BLaER1 (cell line): ENCODE data around the gene LRCH2.
"Not testable (repeated sequence)": the region's sequence is repeated elsewhere in the genome, so short reads cannot be mapped to it uniquely, and the experiment has no call there.

Source experiments
- H3K27ac ChIP-seq: shearing (Covaris generic); formaldehyde crosslinking; 2 replicates; pipeline ENCODE4 v1.8.1; 2022
- H3K27me3 ChIP-seq: shearing (Covaris generic); formaldehyde crosslinking; 2 replicates; pipeline ENCODE4 v1.8.1; 2022
- H3K36me3 ChIP-seq: shearing (Covaris generic); formaldehyde crosslinking; 2 replicates; pipeline ENCODE4 v1.8.1; 2022
- H3K4me1 ChIP-seq: shearing (Covaris generic); formaldehyde crosslinking; 2 replicates; pipeline ENCODE4 v1.8.1; 2022
- H3K4me2 ChIP-seq: shearing (Covaris generic); formaldehyde crosslinking; 2 replicates; pipeline ENCODE4 v1.8.1; 2022
- H3K4me3 ChIP-seq: shearing (Covaris generic); formaldehyde crosslinking; 2 replicates; pipeline ENCODE4 v1.8.1; 2022
- H3K9ac ChIP-seq: shearing (Covaris generic); formaldehyde crosslinking; 2 replicates; pipeline ENCODE4 v1.8.1; 2022
- H3K9me3 ChIP-seq: shearing (Covaris generic); formaldehyde crosslinking; 2 replicates; pipeline ENCODE4 v1.8.1; 2022
- H4K20me1 ChIP-seq: shearing (Covaris generic); formaldehyde crosslinking; 2 replicates; pipeline ENCODE4 v1.8.1; 2022
- Cebpa-rat ChIP-seq: shearing (Covaris generic); IDR thresholded peaks from 2 replicates; pipeline ENCODE4 v1.8.1; 2022

Gene LRCH2

GRCh38 chrX:115214605-115215004 lies 19.3 kb downstream of the LRCH2 start:
- no peaks in the 10 kb centered on the region for H3K36me3 ChIP-seq
- no peak overlapping the region for H3K9ac ChIP-seq
- peaks cover 5% of the 10 kb centered on the region; the same call in 1 of the 2 replicates for H3K9me3 ChIP-seq
- H4K20me1 ChIP-seq, result no peaks in the 10 kb centered on the region; the same call in 1 of the 2 replicates
- no peak overlapping the region for H3K4me2 ChIP-seq
- no peak for TF ChIP-seq Cebpa-rat
- H3K27me3 ChIP-seq, result peaks cover 80% of the 10 kb centered on the region
- no peaks in the 10 kb centered on the region for H3K4me1 ChIP-seq
- H3K4me3 ChIP-seq, result no peak overlapping the region
- H3K27ac ChIP-seq, result no peak overlapping the region

- H3K4me3 ChIP-seq, result no peak overlapping the region
- no peak overlapping the region for H3K4me2 ChIP-seq
- H3K9ac ChIP-seq, result no peak overlapping the region
- no peak for TF ChIP-seq Cebpa-rat
- no peaks in the 10 kb centered on the region; the same call in 1 of the 2 replicates for H4K20me1 ChIP-seq
- no peaks in the 10 kb centered on the region for H3K4me1 ChIP-seq
- H3K27ac ChIP-seq, result no peak overlapping the region
- peaks cover 5% of the 10 kb centered on the region; the same call in 1 of the 2 replicates for H3K9me3 ChIP-seq
- H3K27me3 ChIP-seq, result peaks cover 80% of the 10 kb centered on the region
- no peaks in the 10 kb centered on the region for H3K36me3 ChIP-seq
Observed at GRCh38 chrX:115214151-115214550, 19.7 kb downstream of the LRCH2 start.

- Histone ChIP-seq H3K9me3 (peaks cover 12% of the 10 kb centered on the region), H3K27me3 (peaks cover 73% of the 10 kb centered on the region)
- H3K4me3 ChIP-seq, H3K4me1 ChIP-seq, H3K9ac ChIP-seq, H3K36me3 ChIP-seq, H3K27ac ChIP-seq, H4K20me1 ChIP-seq, H3K4me2 ChIP-seq: not testable (repeated sequence)
Observed at GRCh38 chrX:115209547-115209946, 24.3 kb downstream of the LRCH2 start.

- no peaks in the 10 kb centered on the region for H3K36me3 ChIP-seq
- no peak overlapping the region for H3K27ac ChIP-seq
- H3K9ac ChIP-seq, result no peak overlapping the region
- no peak overlapping the region for H3K4me2 ChIP-seq
- H3K4me1 ChIP-seq, result no peaks in the 10 kb centered on the region
- peaks cover 27% of the 10 kb centered on the region for H3K27me3 ChIP-seq
- H3K4me3 ChIP-seq, result 0 out of 2 replicates have a peak overlapping the region, but pooled peaks have one; percentile 28
- no peak for TF ChIP-seq Cebpa-rat
- no peaks in the 10 kb centered on the region for H4K20me1 ChIP-seq
- H3K9me3 ChIP-seq, result peaks cover 40% of the 10 kb centered on the region
Observed at GRCh38 chrX:115204040-115204439, 29.9 kb downstream of the LRCH2 start.

GRCh38 chrX:115192244-115192700 lies 41.6 kb downstream of the LRCH2 start:
- Histone ChIP-seq H3K9ac (no peak overlapping the region), H3K4me1 (no peaks in the 10 kb centered on the region), H3K36me3 (no peaks in the 10 kb centered on the region), H3K27ac (no peak overlapping the region), H3K9me3 (peaks cover 35% of the 10 kb centered on the region), H3K4me3 (no peak overlapping the region), H3K4me2 (no peak overlapping the region), H3K27me3 (peaks cover 28% of the 10 kb centered on the region), H4K20me1 (no peaks in the 10 kb centered on the region)
- TF ChIP-seq Cebpa-rat, result no peak

- TF ChIP-seq Cebpa-rat, result no peak
- no peaks in the 10 kb centered on the region for H3K36me3 ChIP-seq
- no peak overlapping the region for H3K27ac ChIP-seq
- peaks cover 35% of the 10 kb centered on the region for H3K9me3 ChIP-seq
- no peaks in the 10 kb centered on the region for H3K4me1 ChIP-seq
- H3K27me3 ChIP-seq, result peaks cover 25% of the 10 kb centered on the region
- no peaks in the 10 kb centered on the region for H4K20me1 ChIP-seq
- H3K9ac ChIP-seq, result no peak overlapping the region
- H3K4me3 ChIP-seq, result no peak overlapping the region
- no peak overlapping the region for H3K4me2 ChIP-seq
Observed at GRCh38 chrX:115191490-115192243, 42.2 kb downstream of the LRCH2 start.

GRCh38 chrX:115190636-115191489 lies 43.0 kb downstream of the LRCH2 start:
- no peak overlapping the region for H3K9ac ChIP-seq
- no peak overlapping the region for H3K4me3 ChIP-seq
- no peak for TF ChIP-seq Cebpa-rat
- H3K4me2 ChIP-seq, result no peak overlapping the region
- no peaks in the 10 kb centered on the region for H4K20me1 ChIP-seq
- H3K36me3 ChIP-seq, result no peaks in the 10 kb centered on the region
- H3K4me1 ChIP-seq, result no peaks in the 10 kb centered on the region
- no peak overlapping the region for H3K27ac ChIP-seq
- peaks cover 17% of the 10 kb centered on the region for H3K27me3 ChIP-seq
- H3K9me3 ChIP-seq, result peaks cover 35% of the 10 kb centered on the region

- H3K4me3 ChIP-seq, result no peak overlapping the region
- peaks cover 35% of the 10 kb centered on the region for H3K9me3 ChIP-seq
- H3K9ac ChIP-seq, result no peak overlapping the region
- peaks cover 13% of the 10 kb centered on the region; the same call in 1 of the 2 replicates for H3K27me3 ChIP-seq
- no peaks in the 10 kb centered on the region for H3K4me1 ChIP-seq
- no peak overlapping the region for H3K27ac ChIP-seq
- no peaks in the 10 kb centered on the region for H4K20me1 ChIP-seq
- H3K36me3 ChIP-seq, result no peaks in the 10 kb centered on the region
- no peak for TF ChIP-seq Cebpa-rat
- no peak overlapping the region for H3K4me2 ChIP-seq
Observed at GRCh38 chrX:115189646-115190635, 44.0 kb downstream of the LRCH2 start.

GRCh38 chrX:115189110-115189509 lies 44.8 kb downstream of the LRCH2 start, which contains the start of gene RBMXL3:
TSS of gene RBMXL3 (plus strand) at chrX:115189410. CDS start at chrX:115189442, 32 bp downstream.
- Histone ChIP-seq H3K9ac (no peak within 1 kb of the TSS), H4K20me1 (no peaks in the 10 kb centered on the region), H3K27ac (no peak within 1 kb of the TSS), H3K4me1 (no peaks in the 10 kb centered on the region), H3K4me3 (no peak within 1 kb of the TSS), H3K9me3 (peaks cover 35% of the 10 kb centered on the region), H3K4me2 (no peak within 1 kb of the TSS), H3K27me3 (0 out of 2 replicates have a peak, but pooled peaks cover 9% of the 10 kb centered on the region), H3K36me3 (no peaks in the 10 kb centered on the region)
- no peak for TF ChIP-seq Cebpa-rat
